ENCODE data around the gene RPL15.

- TF ChIP-seq CTCF (IDR thresholded peaks at IDR 0.05; ENCODE audit: low read depth, low read length, missing input control) (no peak), YY1 (IDR thresholded peaks at IDR 0.05) (no peak)
These were observed 27.3 kb downstream of the RPL15 start for GRCh38 chr3:23944007-23944783.

All from liver (tissue), 2 donors.